Calu3 (cell line): Measurements from ENCODE around the gene ALG5. TPM values are rescaled to one million over a fixed set of nuclear protein-coding genes. Genes with fewer than 3 reads are reported as not detected.

Experiments
- BruUV-seq: library from RNA; stranded (reverse); fragments of 400-500 nt; replicated peaks from 2 replicates; lab custom pipeline; 2021; lab: Mats Ljungman, UMichigan
- CTCF ChIA-PET: fragments of 300-600 bp; sonication (Branson Sonifier 250); formaldehyde crosslinking; loops from one replicate; lab custom pipeline; 2022; ENCODE audit warnings: antibody characterized with exemption; lab: Charles Lee
- DNase-seq: peaks from one replicate; pipeline ENCODE4 v3.0.0; 2022
- H3K27ac Mint-ChIP-seq: one replicate; pipeline ENCODE4 v1.8.0; 2022; ENCODE audit warnings: mixed read lengths; ENCODE audit not compliant: unreplicated experiment
- H3K27me3 Mint-ChIP-seq: one replicate; pipeline ENCODE4 v1.8.0; 2022; ENCODE audit warnings: mixed read lengths; ENCODE audit not compliant: unreplicated experiment
- H3K36me3 Mint-ChIP-seq: one replicate; pipeline ENCODE4 v1.8.0; 2022; ENCODE audit warnings: mild to moderate bottlenecking, moderate library complexity, mixed read lengths; ENCODE audit not compliant: insufficient read depth, unreplicated experiment
- H3K4me1 Mint-ChIP-seq: one replicate; pipeline ENCODE4 v1.8.0; 2022; ENCODE audit warnings: mild to moderate bottlenecking, low read depth, mixed read lengths; ENCODE audit not compliant: unreplicated experiment
- H3K4me3 Mint-ChIP-seq: one replicate; pipeline ENCODE4 v1.8.0; 2022; ENCODE audit warnings: mild to moderate bottlenecking, low read depth, moderate library complexity, mixed read lengths; ENCODE audit not compliant: unreplicated experiment
- H3K9me3 Mint-ChIP-seq: one replicate; pipeline ENCODE4 v1.8.0; 2022; ENCODE audit warnings: low read depth, mixed read lengths; ENCODE audit not compliant: unreplicated experiment
- CTCF ChIP-seq: fragments of 200-600 bp; IDR thresholded peaks from one replicate; pipeline ENCODE4 v1.8.0; 2022; ENCODE audit warnings: antibody characterized with exemption; ENCODE audit not compliant: unreplicated experiment
- intact Hi-C: fragments of 100-400 bp; cut with micrococcal nuclease; formaldehyde crosslinking; loops from one replicate; pipeline ENCODE4 v1.10.0; 2022; ENCODE audit not compliant: unreplicated experiment
- total RNA-seq: library from RNA; stranded (reverse); gene quantifications from 2 replicates; pipeline ENCODE4 v1.2.3, GENCODE V29; 2022

Gene ALG5
- total RNA-seq, 1 experiment from 2014 or later: 35.7 TPM

- no peak for DNase-seq
- Mint-ChIP-seq H3K9me3 (no peaks in the 10 kb centered on the region), H3K36me3 (peaks cover 42% of the 10 kb centered on the region), H3K4me3 (no peak overlapping the region), H3K27ac (no peak overlapping the region), H3K4me1 (no peaks in the 10 kb centered on the region), H3K27me3 (no peaks in the 10 kb centered on the region)
- BruUV-seq: no TSS peak
- intact Hi-C loops: no loop called here
- CTCF ChIA-PET: no interaction called here
- TF ChIP-seq CTCF: no peak
Observed at GRCh38 chr13:37011788-37012187, 12.6 kb upstream of the ALG5 start.

- no TSS peak for BruUV-seq
- CTCF ChIA-PET: no interaction called here
- intact Hi-C loops: no loop called here
- Mint-ChIP-seq H3K27ac (no peak overlapping the region), H3K4me3 (no peak overlapping the region), H3K27me3 (no peaks in the 10 kb centered on the region), H3K36me3 (peaks cover 37% of the 10 kb centered on the region), H3K4me1 (no peaks in the 10 kb centered on the region), H3K9me3 (no peaks in the 10 kb centered on the region)
- no peak for TF ChIP-seq CTCF
- DNase-seq: no peak
Observed at GRCh38 chr13:37011002-37011401, 11.9 kb upstream of the ALG5 start.

- Mint-ChIP-seq H3K9me3 (no peaks in the 10 kb centered on the region), H3K4me3 (no peak overlapping the region), H3K27ac (no peak overlapping the region), H3K36me3 (peaks cover 37% of the 10 kb centered on the region), H3K4me1 (no peaks in the 10 kb centered on the region), H3K27me3 (no peaks in the 10 kb centered on the region)
- no peak for DNase-seq
- intact Hi-C loops: no loop called here
- TF ChIP-seq CTCF: no peak
- CTCF ChIA-PET: no interaction called here
- BruUV-seq: no TSS peak
Observed at GRCh38 chr13:37010424-37010823, 11.3 kb upstream of the ALG5 start.

- CTCF ChIA-PET: no interaction called here
- Mint-ChIP-seq H3K4me1 (no peaks in the 10 kb centered on the region), H3K27ac (no peak overlapping the region), H3K4me3 (no peak overlapping the region), H3K27me3 (no peaks in the 10 kb centered on the region), H3K36me3 (peaks cover 37% of the 10 kb centered on the region), H3K9me3 (no peaks in the 10 kb centered on the region)
- TF ChIP-seq CTCF: no peak
- no peak for DNase-seq
- intact Hi-C loops: no loop called here
- no TSS peak for BruUV-seq
Observed at GRCh38 chr13:37009692-37010091, 10.6 kb upstream of the ALG5 start.

GRCh38 chr13:37001921-37002250 is 2.7 kb upstream of the ALG5 start:
- intact Hi-C loops: no loop called here
- peak overlapping the region; percentile 96 for H3K4me3 Mint-ChIP-seq
- no peak for DNase-seq
- H3K4me1 Mint-ChIP-seq: peaks cover 9% of the 10 kb centered on the region
- peak overlapping the region; percentile 99 for H3K27ac Mint-ChIP-seq
- peaks cover 61% of the 10 kb centered on the region for H3K36me3 Mint-ChIP-seq
- BruUV-seq: no TSS peak
- no peaks in the 10 kb centered on the region for H3K27me3 Mint-ChIP-seq
- TF ChIP-seq CTCF: no peak
- H3K9me3 Mint-ChIP-seq: no peaks in the 10 kb centered on the region
- CTCF ChIA-PET: no interaction called here
